ENCODE data around the gene TCEAL5. TPM values are rescaled to one million over a fixed set of nuclear protein-coding genes. Genes with fewer than 3 reads are reported as not detected.

TCEAL5 gene
- polyA plus RNA-seq, 1 donor from 2014 or later: 2.4 TPM

DNA sequence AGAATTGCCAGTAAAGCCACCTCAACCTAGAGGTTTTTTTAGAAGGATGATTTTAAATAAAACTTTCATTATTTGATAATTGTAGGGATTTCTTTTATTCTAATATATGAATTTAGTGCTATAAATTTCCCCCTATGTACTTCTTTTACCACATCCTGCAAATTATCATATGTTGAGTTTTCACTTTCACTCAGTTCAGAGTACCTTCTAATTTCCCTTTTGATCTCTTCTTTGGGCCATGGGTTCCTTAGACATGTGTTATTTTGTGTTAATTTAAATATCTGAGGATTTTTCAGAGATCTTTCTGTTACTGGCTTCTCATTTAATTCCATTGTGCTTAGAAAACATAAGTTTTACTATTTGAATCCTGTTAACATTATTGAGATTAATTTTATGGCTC, 28.2 kb upstream of the TCEAL5 start:
- H3K9ac ChIP-seq (ENCODE audit: low read length): no peak overlapping the region
- H3K9me3 ChIP-seq (ENCODE audit: low read length): no peaks in the 10 kb centered on the region
- TF ChIP-seq POLR2AphosphoS5 (IDR thresholded peaks at IDR 0.05) (no peak), EZH2 (IDR thresholded peaks at IDR 0.05; ENCODE audit: borderline replicate concordance, insufficient read depth, low read length, poor library complexity, severe bottlenecking) (no peak), MXI1 (conservative IDR thresholded peaks at IDR 0.05; ENCODE audit: poor library complexity, severe bottlenecking) (no peak), RAD21 (conservative IDR thresholded peaks at IDR 0.05) (no peak), EP300 (conservative IDR thresholded peaks at IDR 0.05; ENCODE audit: poor library complexity, severe bottlenecking) (no peak)
- TF ChIP-seq, protein P1, sequence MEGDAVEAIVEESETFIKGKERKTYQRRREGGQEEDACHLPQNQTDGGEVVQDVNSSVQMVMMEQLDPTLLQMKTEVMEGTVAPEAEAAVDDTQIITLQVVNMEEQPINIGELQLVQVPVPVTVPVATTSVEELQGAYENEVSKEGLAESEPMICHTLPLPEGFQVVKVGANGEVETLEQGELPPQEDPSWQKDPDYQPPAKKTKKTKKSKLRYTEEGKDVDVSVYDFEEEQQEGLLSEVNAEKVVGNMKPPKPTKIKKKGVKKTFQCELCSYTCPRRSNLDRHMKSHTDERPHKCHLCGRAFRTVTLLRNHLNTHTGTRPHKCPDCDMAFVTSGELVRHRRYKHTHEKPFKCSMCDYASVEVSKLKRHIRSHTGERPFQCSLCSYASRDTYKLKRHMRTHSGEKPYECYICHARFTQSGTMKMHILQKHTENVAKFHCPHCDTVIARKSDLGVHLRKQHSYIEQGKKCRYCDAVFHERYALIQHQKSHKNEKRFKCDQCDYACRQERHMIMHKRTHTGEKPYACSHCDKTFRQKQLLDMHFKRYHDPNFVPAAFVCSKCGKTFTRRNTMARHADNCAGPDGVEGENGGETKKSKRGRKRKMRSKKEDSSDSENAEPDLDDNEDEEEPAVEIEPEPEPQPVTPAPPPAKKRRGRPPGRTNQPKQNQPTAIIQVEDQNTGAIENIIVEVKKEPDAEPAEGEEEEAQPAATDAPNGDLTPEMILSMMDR (IDR thresholded peaks at IDR 0.05; ENCODE audit: poor library complexity, severe bottlenecking): no peak
- TF ChIP-seq, protein P2, sequence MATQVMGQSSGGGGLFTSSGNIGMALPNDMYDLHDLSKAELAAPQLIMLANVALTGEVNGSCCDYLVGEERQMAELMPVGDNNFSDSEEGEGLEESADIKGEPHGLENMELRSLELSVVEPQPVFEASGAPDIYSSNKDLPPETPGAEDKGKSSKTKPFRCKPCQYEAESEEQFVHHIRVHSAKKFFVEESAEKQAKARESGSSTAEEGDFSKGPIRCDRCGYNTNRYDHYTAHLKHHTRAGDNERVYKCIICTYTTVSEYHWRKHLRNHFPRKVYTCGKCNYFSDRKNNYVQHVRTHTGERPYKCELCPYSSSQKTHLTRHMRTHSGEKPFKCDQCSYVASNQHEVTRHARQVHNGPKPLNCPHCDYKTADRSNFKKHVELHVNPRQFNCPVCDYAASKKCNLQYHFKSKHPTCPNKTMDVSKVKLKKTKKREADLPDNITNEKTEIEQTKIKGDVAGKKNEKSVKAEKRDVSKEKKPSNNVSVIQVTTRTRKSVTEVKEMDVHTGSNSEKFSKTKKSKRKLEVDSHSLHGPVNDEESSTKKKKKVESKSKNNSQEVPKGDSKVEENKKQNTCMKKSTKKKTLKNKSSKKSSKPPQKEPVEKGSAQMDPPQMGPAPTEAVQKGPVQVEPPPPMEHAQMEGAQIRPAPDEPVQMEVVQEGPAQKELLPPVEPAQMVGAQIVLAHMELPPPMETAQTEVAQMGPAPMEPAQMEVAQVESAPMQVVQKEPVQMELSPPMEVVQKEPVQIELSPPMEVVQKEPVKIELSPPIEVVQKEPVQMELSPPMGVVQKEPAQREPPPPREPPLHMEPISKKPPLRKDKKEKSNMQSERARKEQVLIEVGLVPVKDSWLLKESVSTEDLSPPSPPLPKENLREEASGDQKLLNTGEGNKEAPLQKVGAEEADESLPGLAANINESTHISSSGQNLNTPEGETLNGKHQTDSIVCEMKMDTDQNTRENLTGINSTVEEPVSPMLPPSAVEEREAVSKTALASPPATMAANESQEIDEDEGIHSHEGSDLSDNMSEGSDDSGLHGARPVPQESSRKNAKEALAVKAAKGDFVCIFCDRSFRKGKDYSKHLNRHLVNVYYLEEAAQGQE (IDR thresholded peaks at IDR 0.05; ENCODE audit: borderline replicate concordance): no peak

DNA sequence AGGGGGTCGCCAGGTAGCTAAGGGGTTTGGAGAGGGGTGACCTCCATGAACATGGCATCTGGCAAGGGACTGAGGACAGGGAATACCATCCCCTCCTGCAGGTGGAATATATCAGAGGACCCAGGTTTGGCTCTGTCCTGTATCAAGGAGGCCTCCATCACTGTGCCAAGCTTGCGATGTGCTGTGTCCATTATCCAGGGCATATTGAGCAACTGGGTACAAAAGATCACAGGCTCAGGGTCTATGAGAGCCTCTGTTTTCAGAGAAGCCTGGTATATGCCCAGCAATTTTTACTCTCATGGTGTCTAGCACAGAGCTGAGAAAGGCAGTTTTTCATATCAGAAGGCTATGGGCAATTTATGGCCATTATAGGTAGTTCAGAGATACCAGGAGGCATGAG, 16.6 kb upstream of the TCEAL5 start:
- no peaks in the 10 kb centered on the region for H3K27me3 ChIP-seq (ENCODE audit: insufficient read depth, low read depth, low read length)
- no peak overlapping the region for H3K27ac ChIP-seq (ENCODE audit: low read length)
- no peak overlapping the region for H2AFZ ChIP-seq (ENCODE audit: low read depth, low read length)
- H3K36me3 ChIP-seq (ENCODE audit: insufficient read depth, low read length): no peaks in the 10 kb centered on the region
- no peaks in the 10 kb centered on the region for H3K9me3 ChIP-seq (ENCODE audit: low read length)
- no peak overlapping the region for H3K4me3 ChIP-seq (ENCODE audit: low read length)
- no peaks in the 10 kb centered on the region for H3K9me2 ChIP-seq (ENCODE audit: insufficient read depth, low read length)
- H4K20me1 ChIP-seq (ENCODE audit: insufficient read depth): no peaks in the 10 kb centered on the region
- no peak for TF ChIP-seq MXI1 (conservative IDR thresholded peaks at IDR 0.05; ENCODE audit: poor library complexity, severe bottlenecking)
- no peak for TF ChIP-seq RAD21 (conservative IDR thresholded peaks at IDR 0.05)
- TF ChIP-seq TAF1 (IDR thresholded peaks at IDR 0.05; ENCODE audit: low read depth): no peak
- TF ChIP-seq EP300 (conservative IDR thresholded peaks at IDR 0.05; ENCODE audit: poor library complexity, severe bottlenecking): no peak
- TF ChIP-seq POLR2AphosphoS5 (IDR thresholded peaks at IDR 0.05): no peak
- TF ChIP-seq SMC3 (conservative IDR thresholded peaks at IDR 0.05; ENCODE audit: poor library complexity): no peak
- TF ChIP-seq, protein P1 (IDR thresholded peaks at IDR 0.05; ENCODE audit: poor library complexity, severe bottlenecking): no peak
- no peak for TF ChIP-seq EZH2 (IDR thresholded peaks at IDR 0.05; ENCODE audit: borderline replicate concordance, insufficient read depth, low read length, poor library complexity, severe bottlenecking)
- TF ChIP-seq, protein P2 (IDR thresholded peaks at IDR 0.05; ENCODE audit: borderline replicate concordance): no peak
- H3K79me2 ChIP-seq (replicated peaks; ENCODE audit: insufficient read depth, low read length): no peaks in the 10 kb centered on the region
- no peaks in the 10 kb centered on the region for H3F3A ChIP-seq (ENCODE audit: insufficient read depth, low read length, poor library complexity, severe bottlenecking)
- H3K4me2 ChIP-seq (ENCODE audit: low read length): no peak overlapping the region
- H3K9ac ChIP-seq (ENCODE audit: low read length): no peak overlapping the region

More for the DNA sequence above, 28.2 kb upstream of the TCEAL5 start:
- Histone ChIP-seq H3K79me2 (replicated peaks; ENCODE audit: insufficient read depth, low read length) (peaks cover under 1% of the 10 kb centered on the region), H3K27me3 (ENCODE audit: insufficient read depth, low read depth, low read length) (no peaks in the 10 kb centered on the region), H3K9me2 (ENCODE audit: insufficient read depth, low read length) (no peaks in the 10 kb centered on the region), H3K36me3 (ENCODE audit: insufficient read depth, low read length) (no peaks in the 10 kb centered on the region), H4K20me1 (ENCODE audit: insufficient read depth) (no peaks in the 10 kb centered on the region), H3K4me3 (ENCODE audit: low read length) (no peak overlapping the region), H3K27ac (ENCODE audit: low read length) (no peak overlapping the region), H3F3A (ENCODE audit: insufficient read depth, low read length, poor library complexity, severe bottlenecking) (no peaks in the 10 kb centered on the region), H3K4me2 (ENCODE audit: low read length) (no peak overlapping the region), H2AFZ (ENCODE audit: low read depth, low read length) (no peak overlapping the region)

All from neural cell (in vitro differentiated cells).